ENCODE data around the gene PLEKHA3. TPM values are rescaled to one million over a fixed set of nuclear protein-coding genes. Genes with fewer than 3 reads are reported as not detected.

The PLEKHA3 gene
- total RNA-seq, 1 experiment from 2014 or later = 26.8 TPM

GRCh38 chr2:178506524-178506923, 26.3 kb downstream of the PLEKHA3 start:
- ATAC-seq (no peak), DNase-seq (ENCODE audit: low read depth, low spot score) (no peak)
- intact Hi-C loops (cut with micrococcal nuclease) = no loop called here
- H3K4me2 ChIP-seq (ENCODE audit: low read length) = no peak overlapping the region
- H4K20me1 ChIP-seq (ENCODE audit: insufficient read depth) = no peaks in the 10 kb centered on the region
- TF ChIP-seq EGR1 (IDR thresholded peaks at IDR 0.05; ENCODE audit: low read depth) = no peak
- TF ChIP-seq CBX3 (IDR thresholded peaks at IDR 0.05; ENCODE audit: low read depth) = no peak
- TF ChIP-seq, protein P1, sequence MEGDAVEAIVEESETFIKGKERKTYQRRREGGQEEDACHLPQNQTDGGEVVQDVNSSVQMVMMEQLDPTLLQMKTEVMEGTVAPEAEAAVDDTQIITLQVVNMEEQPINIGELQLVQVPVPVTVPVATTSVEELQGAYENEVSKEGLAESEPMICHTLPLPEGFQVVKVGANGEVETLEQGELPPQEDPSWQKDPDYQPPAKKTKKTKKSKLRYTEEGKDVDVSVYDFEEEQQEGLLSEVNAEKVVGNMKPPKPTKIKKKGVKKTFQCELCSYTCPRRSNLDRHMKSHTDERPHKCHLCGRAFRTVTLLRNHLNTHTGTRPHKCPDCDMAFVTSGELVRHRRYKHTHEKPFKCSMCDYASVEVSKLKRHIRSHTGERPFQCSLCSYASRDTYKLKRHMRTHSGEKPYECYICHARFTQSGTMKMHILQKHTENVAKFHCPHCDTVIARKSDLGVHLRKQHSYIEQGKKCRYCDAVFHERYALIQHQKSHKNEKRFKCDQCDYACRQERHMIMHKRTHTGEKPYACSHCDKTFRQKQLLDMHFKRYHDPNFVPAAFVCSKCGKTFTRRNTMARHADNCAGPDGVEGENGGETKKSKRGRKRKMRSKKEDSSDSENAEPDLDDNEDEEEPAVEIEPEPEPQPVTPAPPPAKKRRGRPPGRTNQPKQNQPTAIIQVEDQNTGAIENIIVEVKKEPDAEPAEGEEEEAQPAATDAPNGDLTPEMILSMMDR (IDR thresholded peaks at IDR 0.05 in 2 of 3, conservative IDR thresholded peaks at IDR 0.05 in 1 of 3; ENCODE audit: borderline replicate concordance in 1 of 3, insufficient read depth in 1 of 3, low read depth in 2 of 3, low read length in 2 of 3) = no peak
- TF ChIP-seq POLR2A (IDR thresholded peaks at IDR 0.05; ENCODE audit: borderline replicate concordance, extremely low read depth, insufficient read depth, insufficient read length) = no peak
- TF ChIP-seq SRF (IDR thresholded peaks at IDR 0.05; ENCODE audit: low read depth) = no peak
- TF ChIP-seq, protein P2, sequence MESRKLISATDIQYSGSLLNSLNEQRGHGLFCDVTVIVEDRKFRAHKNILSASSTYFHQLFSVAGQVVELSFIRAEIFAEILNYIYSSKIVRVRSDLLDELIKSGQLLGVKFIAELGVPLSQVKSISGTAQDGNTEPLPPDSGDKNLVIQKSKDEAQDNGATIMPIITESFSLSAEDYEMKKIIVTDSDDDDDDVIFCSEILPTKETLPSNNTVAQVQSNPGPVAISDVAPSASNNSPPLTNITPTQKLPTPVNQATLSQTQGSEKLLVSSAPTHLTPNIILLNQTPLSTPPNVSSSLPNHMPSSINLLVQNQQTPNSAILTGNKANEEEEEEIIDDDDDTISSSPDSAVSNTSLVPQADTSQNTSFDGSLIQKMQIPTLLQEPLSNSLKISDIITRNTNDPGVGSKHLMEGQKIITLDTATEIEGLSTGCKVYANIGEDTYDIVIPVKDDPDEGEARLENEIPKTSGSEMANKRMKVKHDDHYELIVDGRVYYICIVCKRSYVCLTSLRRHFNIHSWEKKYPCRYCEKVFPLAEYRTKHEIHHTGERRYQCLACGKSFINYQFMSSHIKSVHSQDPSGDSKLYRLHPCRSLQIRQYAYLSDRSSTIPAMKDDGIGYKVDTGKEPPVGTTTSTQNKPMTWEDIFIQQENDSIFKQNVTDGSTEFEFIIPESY (IDR thresholded peaks at IDR 0.05; ENCODE audit: extremely low read depth, insufficient replicate concordance, low read length) = no peak
- no peak for TF ChIP-seq POLR2AphosphoS5 (IDR thresholded peaks at IDR 0.05; ENCODE audit: low read depth, low read length)
- TF ChIP-seq ELF1 (IDR thresholded peaks at IDR 0.05; ENCODE audit: borderline replicate concordance, low read depth) = no peak
- TF ChIP-seq, protein P3, sequence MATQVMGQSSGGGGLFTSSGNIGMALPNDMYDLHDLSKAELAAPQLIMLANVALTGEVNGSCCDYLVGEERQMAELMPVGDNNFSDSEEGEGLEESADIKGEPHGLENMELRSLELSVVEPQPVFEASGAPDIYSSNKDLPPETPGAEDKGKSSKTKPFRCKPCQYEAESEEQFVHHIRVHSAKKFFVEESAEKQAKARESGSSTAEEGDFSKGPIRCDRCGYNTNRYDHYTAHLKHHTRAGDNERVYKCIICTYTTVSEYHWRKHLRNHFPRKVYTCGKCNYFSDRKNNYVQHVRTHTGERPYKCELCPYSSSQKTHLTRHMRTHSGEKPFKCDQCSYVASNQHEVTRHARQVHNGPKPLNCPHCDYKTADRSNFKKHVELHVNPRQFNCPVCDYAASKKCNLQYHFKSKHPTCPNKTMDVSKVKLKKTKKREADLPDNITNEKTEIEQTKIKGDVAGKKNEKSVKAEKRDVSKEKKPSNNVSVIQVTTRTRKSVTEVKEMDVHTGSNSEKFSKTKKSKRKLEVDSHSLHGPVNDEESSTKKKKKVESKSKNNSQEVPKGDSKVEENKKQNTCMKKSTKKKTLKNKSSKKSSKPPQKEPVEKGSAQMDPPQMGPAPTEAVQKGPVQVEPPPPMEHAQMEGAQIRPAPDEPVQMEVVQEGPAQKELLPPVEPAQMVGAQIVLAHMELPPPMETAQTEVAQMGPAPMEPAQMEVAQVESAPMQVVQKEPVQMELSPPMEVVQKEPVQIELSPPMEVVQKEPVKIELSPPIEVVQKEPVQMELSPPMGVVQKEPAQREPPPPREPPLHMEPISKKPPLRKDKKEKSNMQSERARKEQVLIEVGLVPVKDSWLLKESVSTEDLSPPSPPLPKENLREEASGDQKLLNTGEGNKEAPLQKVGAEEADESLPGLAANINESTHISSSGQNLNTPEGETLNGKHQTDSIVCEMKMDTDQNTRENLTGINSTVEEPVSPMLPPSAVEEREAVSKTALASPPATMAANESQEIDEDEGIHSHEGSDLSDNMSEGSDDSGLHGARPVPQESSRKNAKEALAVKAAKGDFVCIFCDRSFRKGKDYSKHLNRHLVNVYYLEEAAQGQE (IDR thresholded peaks at IDR 0.05; ENCODE audit: low read depth) = no peak
- no peak for TF ChIP-seq TCF7L2 (IDR thresholded peaks at IDR 0.05; ENCODE audit: borderline replicate concordance, extremely low read depth, insufficient read depth, insufficient read length)
- TF ChIP-seq CEBPB (IDR thresholded peaks at IDR 0.05; ENCODE audit: low read depth) = no peak
- no peak for TF ChIP-seq SIN3A (IDR thresholded peaks at IDR 0.05; ENCODE audit: low read depth)
- no peak for TF ChIP-seq ZFX (IDR thresholded peaks at IDR 0.05)
- no peak for TF ChIP-seq ZNF274 (IDR thresholded peaks at IDR 0.05; ENCODE audit: low read depth, low read length)
- TF ChIP-seq, protein P4, sequence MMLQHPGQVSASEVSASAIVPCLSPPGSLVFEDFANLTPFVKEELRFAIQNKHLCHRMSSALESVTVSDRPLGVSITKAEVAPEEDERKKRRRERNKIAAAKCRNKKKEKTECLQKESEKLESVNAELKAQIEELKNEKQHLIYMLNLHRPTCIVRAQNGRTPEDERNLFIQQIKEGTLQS (IDR thresholded peaks at IDR 0.05) = no peak
- TF ChIP-seq SP1 (IDR thresholded peaks at IDR 0.05; ENCODE audit: low read depth) = no peak
- no peak for TF ChIP-seq EZH2phosphoT487 (IDR thresholded peaks at IDR 0.05; ENCODE audit: borderline replicate concordance)
- no peak for TF ChIP-seq RAD21 (IDR thresholded peaks at IDR 0.05; ENCODE audit: low read depth)
- TF ChIP-seq YY1 (IDR thresholded peaks at IDR 0.05; ENCODE audit: extremely low read depth, insufficient replicate concordance, low read depth, low read length) = no peak
- no peak overlapping the region for H2AFZ ChIP-seq (ENCODE audit: low read depth, low read length, poor library complexity, severe bottlenecking)
- RAD21 ChIA-PET (ENCODE audit: low non-redundant PET in 1 of 2, low total read pairs in 2 of 2, uncharacterized antibody in 2 of 2, unreplicated experiment in 2 of 2) = no interaction called here
- no peaks in the 10 kb centered on the region for H3K27me3 ChIP-seq (ENCODE audit: insufficient read depth, low read length)
- H3K9me2 ChIP-seq (ENCODE audit: insufficient read depth) = no peaks in the 10 kb centered on the region
- POLR2A ChIA-PET = interaction anchor here (1.4 kb wide), 1 partner anchor 11 kb away, joined by 3 read pairs; no protein-coding TSS in a partner anchor
- no peaks in the 10 kb centered on the region for H3K9me3 ChIP-seq (ENCODE audit: control insufficient read depth in 1 of 2, insufficient read depth in 1 of 2, low read depth in 1 of 2, low read length in 2 of 2)
- no peak overlapping the region for H3K9ac ChIP-seq (ENCODE audit: low read length)
- H3K79me2 ChIP-seq (ENCODE audit: insufficient read depth, low read length) = no peaks in the 10 kb centered on the region
- CTCF ChIA-PET = no interaction called here
- H3K4me3 ChIP-seq (replicated peaks in 1 of 2; ENCODE audit: low read depth in 1 of 2, low read length in 2 of 2) = no peak overlapping the region
- no TSS peak for BruUV-seq (replicated peaks)
- no peak overlapping the region for H3K27ac ChIP-seq (ENCODE audit: low read depth, low read length)
- no peaks in the 10 kb centered on the region for H3K4me1 ChIP-seq (ENCODE audit: control insufficient read depth in 1 of 2, insufficient read depth in 2 of 2, low read length in 2 of 2)
- H3K36me3 ChIP-seq (ENCODE audit: control insufficient read depth in 1 of 2, insufficient read depth in 2 of 2, low read length in 2 of 2) = peaks cover 9 to 14% of the 10 kb centered on the region in 2 experiments
